Body of pancreas (tissue), 4 donors: ENCODE results near the gene CCDC146.
"Not testable (repeated sequence)": the region's sequence is repeated elsewhere in the genome, so short reads cannot be mapped to it uniquely, and the experiment has no call there.

Source experiments
- POLR2A ChIP-seq, 3 donors: fragments of 450-650 bp; IDR thresholded peaks; one replicate each; pipeline ENCODE4 v1.6.1; 2016; ENCODE audit warnings: antibody characterized with exemption in 3 of 3, mild to moderate bottlenecking in 2 of 3
- TF ChIP-seq, protein P1 (sequence below), 7 experiments: fragments of 450-650 bp in 4 of 7; fragments of 200-600 bp in 3 of 7; sonication (generic) in 3 of 7; IDR thresholded peaks; one replicate each; pipeline ENCODE4 v1.5.1; 2016 to 2019; ENCODE audit warnings: antibody characterized with exemption in 7 of 7

DNA sequence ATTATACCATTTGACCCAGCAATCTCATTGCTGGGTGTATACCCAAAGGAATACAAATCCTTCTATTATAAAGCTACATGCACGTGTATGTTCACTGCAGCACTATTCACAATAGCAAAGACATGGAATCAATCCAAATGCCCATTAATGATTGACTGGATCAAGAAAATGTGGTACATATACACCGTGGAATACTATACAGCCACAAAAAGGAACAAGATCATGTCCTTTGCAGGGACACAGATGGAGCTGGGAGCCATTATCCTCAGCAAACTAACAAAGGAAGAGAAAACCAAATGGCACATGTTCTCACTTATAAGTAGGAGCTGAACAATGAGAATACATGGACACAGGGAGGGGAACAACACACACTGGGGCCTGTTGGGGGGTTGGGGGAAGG lies 211.6 kb downstream of the CCDC146 start:
- TF ChIP-seq POLR2A (IDR thresholded peaks at IDR 0.05), result not testable (repeated sequence)
- TF ChIP-seq, protein P1, sequence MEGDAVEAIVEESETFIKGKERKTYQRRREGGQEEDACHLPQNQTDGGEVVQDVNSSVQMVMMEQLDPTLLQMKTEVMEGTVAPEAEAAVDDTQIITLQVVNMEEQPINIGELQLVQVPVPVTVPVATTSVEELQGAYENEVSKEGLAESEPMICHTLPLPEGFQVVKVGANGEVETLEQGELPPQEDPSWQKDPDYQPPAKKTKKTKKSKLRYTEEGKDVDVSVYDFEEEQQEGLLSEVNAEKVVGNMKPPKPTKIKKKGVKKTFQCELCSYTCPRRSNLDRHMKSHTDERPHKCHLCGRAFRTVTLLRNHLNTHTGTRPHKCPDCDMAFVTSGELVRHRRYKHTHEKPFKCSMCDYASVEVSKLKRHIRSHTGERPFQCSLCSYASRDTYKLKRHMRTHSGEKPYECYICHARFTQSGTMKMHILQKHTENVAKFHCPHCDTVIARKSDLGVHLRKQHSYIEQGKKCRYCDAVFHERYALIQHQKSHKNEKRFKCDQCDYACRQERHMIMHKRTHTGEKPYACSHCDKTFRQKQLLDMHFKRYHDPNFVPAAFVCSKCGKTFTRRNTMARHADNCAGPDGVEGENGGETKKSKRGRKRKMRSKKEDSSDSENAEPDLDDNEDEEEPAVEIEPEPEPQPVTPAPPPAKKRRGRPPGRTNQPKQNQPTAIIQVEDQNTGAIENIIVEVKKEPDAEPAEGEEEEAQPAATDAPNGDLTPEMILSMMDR (IDR thresholded peaks at IDR 0.05), result not testable (repeated sequence)
